ENCODE measurements around the gene DGKD.

DNA sequence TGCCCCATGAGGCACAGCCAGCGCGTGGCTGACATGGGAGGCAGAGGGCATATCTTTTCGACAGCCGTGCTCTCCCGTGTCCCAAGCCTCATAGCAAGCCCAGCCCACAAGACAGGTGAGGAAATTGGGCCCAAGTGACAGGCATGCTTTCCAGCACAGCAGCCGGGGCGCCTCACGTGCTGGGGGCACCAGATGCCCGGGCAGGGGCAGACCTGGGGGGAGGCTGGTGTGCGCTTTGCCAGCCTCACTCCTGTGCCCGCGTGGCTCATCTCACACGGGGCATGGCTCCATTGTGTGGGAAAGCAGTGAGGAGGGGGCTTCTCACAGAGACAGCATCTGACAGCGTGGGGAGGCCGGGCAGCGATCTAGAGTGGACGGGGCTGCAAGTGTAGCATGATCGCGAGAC is 119.1 kb downstream of the DGKD start:
- TF ChIP-seq POLR2AphosphoS5 (IDR thresholded peaks at IDR 0.05; ENCODE audit: low read depth, low read length) (no peak), POLR2A (IDR thresholded peaks at IDR 0.05; ENCODE audit: low read depth, low read length) (no peak), TAF1 (IDR thresholded peaks at IDR 0.05; ENCODE audit: borderline replicate concordance, low read depth, low read length) (no peak)

Measured in GM12892 (cell line).